AG04449 (cell line): ENCODE results near the gene CERK.

Experiments used
- CTCF ChIA-PET: fragments of 350-600 bp; formaldehyde crosslinking; extraction: SDS; loops from one replicate; lab custom pipeline; 2021; ENCODE audit warnings: antibody characterized with exemption; lab: Yijun Ruan, JAX
- POLR2A ChIA-PET: fragments of 400-600, 350-600 bp; formaldehyde crosslinking; extraction: SDS; loops from one replicate; lab custom pipeline; 2020; ENCODE audit warnings: antibody characterized with exemption, inconsistent platforms; lab: Yijun Ruan, JAX
- DNase-seq: peaks from one replicate; pipeline ENCODE4 v3.0.0-alpha.2; 2010; ENCODE audit warnings: low read depth, low spot score
- H3K4me3 ChIP-seq: 2 replicates; pipeline ENCODE4 v1.5.1; 2011; ENCODE audit warnings: low read depth, mild to moderate bottlenecking, control low read depth, low read length
- TF ChIP-seq, protein P1 (sequence below): IDR thresholded peaks from one replicate; pipeline ENCODE4 v1.5.1; 2011; ENCODE audit warnings: mild to moderate bottlenecking, moderate library complexity, low read length, control low read depth, inconsistent platforms; ENCODE audit not compliant: insufficient read depth; ENCODE audit errors: missing control alignments

Gene CERK

DNA sequence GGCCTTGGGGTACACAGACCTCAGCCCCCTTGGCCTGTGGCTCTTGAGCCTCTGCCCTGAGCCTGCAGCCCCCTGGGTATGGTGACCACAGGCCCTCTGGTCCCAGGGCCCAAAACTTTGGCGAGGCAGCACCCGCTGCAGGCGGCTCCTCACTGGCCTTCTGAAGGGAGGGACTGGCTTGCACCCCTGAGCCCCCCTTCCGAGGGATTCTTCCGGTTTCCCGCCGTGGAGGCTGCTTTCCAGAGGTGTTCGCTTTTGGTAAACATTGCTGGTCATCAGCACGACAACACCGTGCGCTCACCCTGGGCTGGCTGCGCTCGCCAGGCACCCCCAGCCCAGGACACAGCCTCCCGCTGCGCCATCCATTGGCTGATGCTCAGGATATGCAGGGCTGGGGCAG is 75.8 kb downstream of the CERK start:
- POLR2A ChIA-PET: no interaction called here
- H3K4me3 ChIP-seq: no peak overlapping the region
- TF ChIP-seq, protein P1, sequence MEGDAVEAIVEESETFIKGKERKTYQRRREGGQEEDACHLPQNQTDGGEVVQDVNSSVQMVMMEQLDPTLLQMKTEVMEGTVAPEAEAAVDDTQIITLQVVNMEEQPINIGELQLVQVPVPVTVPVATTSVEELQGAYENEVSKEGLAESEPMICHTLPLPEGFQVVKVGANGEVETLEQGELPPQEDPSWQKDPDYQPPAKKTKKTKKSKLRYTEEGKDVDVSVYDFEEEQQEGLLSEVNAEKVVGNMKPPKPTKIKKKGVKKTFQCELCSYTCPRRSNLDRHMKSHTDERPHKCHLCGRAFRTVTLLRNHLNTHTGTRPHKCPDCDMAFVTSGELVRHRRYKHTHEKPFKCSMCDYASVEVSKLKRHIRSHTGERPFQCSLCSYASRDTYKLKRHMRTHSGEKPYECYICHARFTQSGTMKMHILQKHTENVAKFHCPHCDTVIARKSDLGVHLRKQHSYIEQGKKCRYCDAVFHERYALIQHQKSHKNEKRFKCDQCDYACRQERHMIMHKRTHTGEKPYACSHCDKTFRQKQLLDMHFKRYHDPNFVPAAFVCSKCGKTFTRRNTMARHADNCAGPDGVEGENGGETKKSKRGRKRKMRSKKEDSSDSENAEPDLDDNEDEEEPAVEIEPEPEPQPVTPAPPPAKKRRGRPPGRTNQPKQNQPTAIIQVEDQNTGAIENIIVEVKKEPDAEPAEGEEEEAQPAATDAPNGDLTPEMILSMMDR: no peak
- CTCF ChIA-PET: no interaction called here
- DNase-seq: no peak

GRCh38 chr22:46661221-46661851 is 76.7 kb downstream of the CERK start:
- no peak for DNase-seq
- H3K4me3 ChIP-seq: no peak overlapping the region
- CTCF ChIA-PET: no interaction called here
- POLR2A ChIA-PET: no interaction called here
- TF ChIP-seq, protein P1: no peak

DNA sequence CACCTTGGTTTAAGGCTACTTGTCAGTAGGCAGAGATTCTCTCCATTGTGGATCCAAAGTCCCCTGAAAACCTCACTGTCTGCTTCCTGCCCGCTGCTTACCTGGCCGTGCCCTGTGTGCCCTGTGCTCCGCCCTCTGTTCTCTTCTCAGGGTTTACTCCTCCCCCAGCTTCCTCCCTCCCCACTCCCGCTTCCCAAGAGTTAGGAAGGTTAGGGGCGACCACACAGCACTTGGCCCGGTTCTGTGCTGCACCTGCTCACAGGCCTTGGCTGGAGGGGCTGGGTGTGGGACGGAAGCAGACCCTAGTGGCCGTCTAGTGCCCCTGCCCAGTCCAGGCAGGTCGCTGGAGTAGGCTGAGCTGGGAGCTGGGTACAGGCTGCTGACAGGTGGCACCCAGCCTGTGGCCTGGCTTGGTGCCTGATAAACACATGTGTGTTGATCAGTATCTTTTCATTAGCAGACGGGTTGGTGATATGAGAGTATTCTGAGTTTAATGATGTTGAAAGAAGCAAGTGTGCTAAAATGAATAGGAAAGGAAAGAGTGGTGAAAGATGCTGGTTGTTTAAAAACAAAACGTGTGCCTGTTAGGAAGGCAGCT is 77.3 kb downstream of the CERK start:
- CTCF ChIA-PET: no interaction called here
- POLR2A ChIA-PET: no interaction called here
- TF ChIP-seq, protein P1: no peak
- DNase-seq: no peak
- H3K4me3 ChIP-seq: no peak overlapping the region

- POLR2A ChIA-PET: no interaction called here
- H3K4me3 ChIP-seq: no peak overlapping the region
- DNase-seq: no peak
- CTCF ChIA-PET: no interaction called here
- TF ChIP-seq, protein P1: no peak
These were observed 78.3 kb downstream of the CERK start for GRCh38 chr22:46659791-46660186.

GRCh38 chr22:46659059-46659790 is 78.8 kb downstream of the CERK start:
- ChIA-PET CTCF (no interaction called here), POLR2A (no interaction called here)
- no peak for DNase-seq
- H3K4me3 ChIP-seq: no peak overlapping the region
- TF ChIP-seq, protein P1: no peak

DNA sequence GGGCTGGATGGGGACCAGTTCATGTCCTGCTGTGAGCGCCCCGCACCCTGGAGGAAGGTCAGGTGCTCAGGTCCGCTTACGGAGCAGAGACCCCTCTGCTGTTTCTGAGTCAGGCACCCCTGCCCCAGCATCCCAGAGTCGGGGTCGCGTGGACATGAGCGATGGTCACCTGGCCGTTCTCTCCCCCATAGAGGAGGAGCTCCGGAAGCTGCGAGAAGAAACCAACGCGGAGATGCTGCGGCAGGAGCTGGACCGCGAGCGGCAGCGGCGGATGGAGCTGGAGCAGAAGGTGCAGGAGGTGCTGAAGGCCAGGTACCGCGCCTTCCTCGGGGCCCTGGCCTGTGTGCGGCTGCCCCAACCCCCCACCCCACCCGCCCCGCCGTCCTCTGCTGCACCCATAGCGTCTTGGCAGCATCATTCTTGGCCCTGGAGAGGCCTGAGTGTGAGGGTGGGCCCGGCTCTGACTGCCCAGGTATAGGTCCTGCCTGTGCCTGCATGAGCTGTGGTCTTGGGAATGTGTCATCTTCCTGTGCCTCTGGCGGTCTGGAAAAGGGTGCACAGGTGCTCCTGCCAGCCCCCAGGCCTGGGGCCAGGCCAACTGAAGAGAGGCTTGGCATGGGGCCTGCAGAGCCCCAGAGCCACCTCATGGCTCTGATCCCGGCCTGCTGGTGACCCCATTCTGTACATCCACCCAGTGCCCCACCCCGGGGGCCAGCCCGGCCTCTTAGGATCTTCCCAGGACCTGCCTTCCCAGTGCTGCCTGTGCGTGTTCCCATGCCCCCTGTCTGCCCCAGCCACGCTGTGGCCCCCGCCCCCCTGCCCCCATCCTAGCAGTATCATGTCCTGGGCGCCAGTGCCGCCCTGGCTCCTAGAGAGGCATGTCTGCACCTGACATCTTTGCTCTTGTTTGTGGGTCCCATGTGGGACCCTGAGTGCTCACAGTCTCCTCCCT is 79.8 kb downstream of the CERK start:
- ChIA-PET CTCF (no interaction called here), POLR2A (no interaction called here)
- TF ChIP-seq, protein P1: no peak
- H3K4me3 ChIP-seq: no peak overlapping the region
- no peak for DNase-seq
